ENCODE results near the gene TAPBP. TPM values are rescaled to one million over a fixed set of nuclear protein-coding genes. Genes with fewer than 3 reads are reported as not detected.

The TAPBP gene
- total and polyA plus RNA-seq, 9 of the 15 experiments (the other 6 are each of a cell fraction or from before 2014, with no cell fraction given) = 5.6 to 74.0 (median 22.3) TPM

GRCh38 chr6:33272275-33273128 is 41.4 kb downstream of the TAPBP start (continued):
- TF ChIP-seq CUX1 (CRISPR knock-in tag; IDR thresholded peaks at IDR 0.05) (no peak), ETS1 (conservative IDR thresholded peaks at IDR 0.05; ENCODE audit: control insufficient read depth, low read depth, low read length) (no peak), RBBP5 (IDR thresholded peaks at IDR 0.05; ENCODE audit: borderline replicate concordance, insufficient read depth, low read length, poor library complexity, severe bottlenecking) (peak; percentile 30), TBP (optimal IDR thresholded peaks at IDR 0.05; ENCODE audit: low read depth, low read length) (no peak), ZNF282 (CRISPR knock-in tag; IDR thresholded peaks at IDR 0.05) (no peak), FOXK2 (conservative IDR thresholded peaks at IDR 0.05 in 1 of 2, IDR thresholded peaks at IDR 0.05 in 1 of 2; ENCODE audit: low read depth in 2 of 2) (no peak), CREB1 (IDR thresholded peaks at IDR 0.05) (no peak), CREB1 (CRISPR knock-in tag; IDR thresholded peaks at IDR 0.05) (no peak), ZBTB33 (CRISPR knock-in tag; IDR thresholded peaks at IDR 0.05) (no peak; the same call in 1 of the 2 replicates), SMARCC2 (IDR thresholded peaks at IDR 0.05; ENCODE audit: low read depth) (no peak), TRIM24 (IDR thresholded peaks at IDR 0.05) (no peak)
- TF ChIP-seq, protein P1, sequence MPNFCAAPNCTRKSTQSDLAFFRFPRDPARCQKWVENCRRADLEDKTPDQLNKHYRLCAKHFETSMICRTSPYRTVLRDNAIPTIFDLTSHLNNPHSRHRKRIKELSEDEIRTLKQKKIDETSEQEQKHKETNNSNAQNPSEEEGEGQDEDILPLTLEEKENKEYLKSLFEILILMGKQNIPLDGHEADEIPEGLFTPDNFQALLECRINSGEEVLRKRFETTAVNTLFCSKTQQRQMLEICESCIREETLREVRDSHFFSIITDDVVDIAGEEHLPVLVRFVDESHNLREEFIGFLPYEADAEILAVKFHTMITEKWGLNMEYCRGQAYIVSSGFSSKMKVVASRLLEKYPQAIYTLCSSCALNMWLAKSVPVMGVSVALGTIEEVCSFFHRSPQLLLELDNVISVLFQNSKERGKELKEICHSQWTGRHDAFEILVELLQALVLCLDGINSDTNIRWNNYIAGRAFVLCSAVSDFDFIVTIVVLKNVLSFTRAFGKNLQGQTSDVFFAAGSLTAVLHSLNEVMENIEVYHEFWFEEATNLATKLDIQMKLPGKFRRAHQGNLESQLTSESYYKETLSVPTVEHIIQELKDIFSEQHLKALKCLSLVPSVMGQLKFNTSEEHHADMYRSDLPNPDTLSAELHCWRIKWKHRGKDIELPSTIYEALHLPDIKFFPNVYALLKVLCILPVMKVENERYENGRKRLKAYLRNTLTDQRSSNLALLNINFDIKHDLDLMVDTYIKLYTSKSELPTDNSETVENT (CRISPR knock-in tag; IDR thresholded peaks at IDR 0.05) = no peak
- TF ChIP-seq, protein P2, sequence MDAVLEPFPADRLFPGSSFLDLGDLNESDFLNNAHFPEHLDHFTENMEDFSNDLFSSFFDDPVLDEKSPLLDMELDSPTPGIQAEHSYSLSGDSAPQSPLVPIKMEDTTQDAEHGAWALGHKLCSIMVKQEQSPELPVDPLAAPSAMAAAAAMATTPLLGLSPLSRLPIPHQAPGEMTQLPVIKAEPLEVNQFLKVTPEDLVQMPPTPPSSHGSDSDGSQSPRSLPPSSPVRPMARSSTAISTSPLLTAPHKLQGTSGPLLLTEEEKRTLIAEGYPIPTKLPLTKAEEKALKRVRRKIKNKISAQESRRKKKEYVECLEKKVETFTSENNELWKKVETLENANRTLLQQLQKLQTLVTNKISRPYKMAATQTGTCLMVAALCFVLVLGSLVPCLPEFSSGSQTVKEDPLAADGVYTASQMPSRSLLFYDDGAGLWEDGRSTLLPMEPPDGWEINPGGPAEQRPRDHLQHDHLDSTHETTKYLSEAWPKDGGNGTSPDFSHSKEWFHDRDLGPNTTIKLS (IDR thresholded peaks at IDR 0.05; ENCODE audit: borderline replicate concordance, low read depth) = no peak

Data from K562 (cell line).